Muscle of leg (tissue), 11 donors: ENCODE results near the gene PPP6R2. TPM values are rescaled to one million over a fixed set of nuclear protein-coding genes. Genes with fewer than 3 reads are reported as not detected.
"Not testable (repeated sequence)": the region's sequence is repeated elsewhere in the genome, so short reads cannot be mapped to it uniquely, and the experiment has no call there.

Source experiments
- DNase-seq: peaks from one replicate; pipeline ENCODE4 v3.0.0; 2013
- H3K27ac ChIP-seq: one replicate; pipeline ENCODE4 v1.5.1; 2013; ENCODE audit warnings: mild to moderate bottlenecking, low read length, control low read depth
- H3K27me3 ChIP-seq: one replicate; pipeline ENCODE4 v1.6.1; 2013; ENCODE audit warnings: low read length; ENCODE audit not compliant: control insufficient read depth, insufficient read depth
- H3K36me3 ChIP-seq: one replicate; pipeline ENCODE4 v1.6.1; 2013; ENCODE audit warnings: low read length; ENCODE audit not compliant: control insufficient read depth, insufficient read depth
- H3K4me1 ChIP-seq: one replicate; pipeline ENCODE4 v1.6.1; 2013; ENCODE audit warnings: low read length; ENCODE audit not compliant: control insufficient read depth, insufficient read depth
- H3K4me3 ChIP-seq: one replicate; pipeline ENCODE4 v1.5.1; 2013; ENCODE audit warnings: low read length, control low read depth
- H3K9me3 ChIP-seq: replicated peaks from 2 replicates; pipeline ENCODE4 v1.6.1; 2013; ENCODE audit warnings: low read depth, low read length; ENCODE audit not compliant: control insufficient read depth
- WGBS: methylation state at CpG from one replicate; pipeline ENCODE4 v1.1.5; 2013; ENCODE audit warnings: missing lambda C conversion rate; ENCODE audit not compliant: insufficient coverage; 5-methylcytosine and 5-hydroxymethylcytosine counted together
- polyA plus RNA-seq, 8 donors: library from polyadenylated mRNA; unstranded; fragments of 120-200 nt; gene quantifications; one replicate each; pipeline versions ENCODE4 v1.2.1 to v1.2.3, GENCODE V29; 2013; ENCODE audit warnings: inconsistent platforms in 1 of 8, low replicate concordance in 1 of 8; ENCODE audit not compliant: insufficient read length in 8 of 8, insufficient read depth in 1 of 8
- total RNA-seq: library from RNA; stranded (reverse); fragments of 120-200 nt; gene quantifications from one replicate; pipeline ENCODE4 v1.2.4, GENCODE V29; 2013

Gene PPP6R2
- total and polyA plus RNA-seq, 9 donors, result 29.8 to 41.5 (median 36.4) TPM

DNA sequence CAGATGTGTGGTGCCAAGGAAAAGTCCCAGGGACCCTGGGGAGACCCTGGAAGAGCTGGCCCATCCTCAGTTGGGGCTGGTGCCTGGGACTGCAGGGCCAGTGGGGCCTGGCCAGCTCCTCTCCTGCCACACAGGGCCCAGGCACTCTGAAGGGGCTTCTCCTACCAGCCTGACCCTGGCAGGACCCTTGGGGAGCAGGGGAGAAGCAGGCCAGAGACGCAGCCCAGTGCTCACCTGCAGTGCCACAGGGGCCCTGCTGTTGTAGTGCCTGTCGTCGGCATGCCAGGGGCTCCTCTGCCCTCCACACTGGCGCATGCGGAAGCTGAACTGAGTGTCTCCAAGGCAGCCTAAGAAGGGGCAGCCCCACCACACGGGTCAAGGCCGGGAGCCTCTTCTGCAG is 25.5 kb upstream of the PPP6R2 start:
- Histone ChIP-seq H3K27me3 (no peaks in the 10 kb centered on the region), H3K27ac (no peak overlapping the region), H3K9me3 (no peaks in the 10 kb centered on the region), H3K36me3 (no peaks in the 10 kb centered on the region), H3K4me3 (no peak overlapping the region), H3K4me1 (no peaks in the 10 kb centered on the region)
- WGBS, result 87% methylated on average over 7 of the region's 7 CpGs
- no peak for DNase-seq

DNA sequence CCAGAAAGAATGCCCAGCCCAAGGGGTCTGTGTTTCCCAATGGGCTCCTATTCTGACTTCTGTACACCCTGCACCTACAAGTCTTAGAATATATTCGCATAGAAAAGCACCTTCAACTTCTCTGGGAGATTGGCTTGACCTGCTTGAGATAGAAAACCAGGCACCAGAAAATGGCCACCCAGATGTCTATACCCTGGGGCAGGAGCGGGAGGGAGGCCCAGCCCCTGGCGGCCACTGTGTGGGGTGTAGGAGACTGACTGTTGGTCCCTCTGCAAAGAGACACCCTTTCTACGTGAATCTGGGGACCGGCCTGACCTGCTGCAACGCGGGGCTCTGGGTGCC is 24.8 kb upstream of the PPP6R2 start:
- no peaks in the 10 kb centered on the region for H3K36me3 ChIP-seq
- no peaks in the 10 kb centered on the region for H3K27me3 ChIP-seq
- H3K4me1 ChIP-seq, result no peaks in the 10 kb centered on the region
- no peaks in the 10 kb centered on the region for H3K9me3 ChIP-seq
- H3K4me3 ChIP-seq, result no peak overlapping the region
- 75% methylated on average over 5 of the region's 7 CpGs for WGBS
- no peak for DNase-seq
- no peak overlapping the region for H3K27ac ChIP-seq

DNA sequence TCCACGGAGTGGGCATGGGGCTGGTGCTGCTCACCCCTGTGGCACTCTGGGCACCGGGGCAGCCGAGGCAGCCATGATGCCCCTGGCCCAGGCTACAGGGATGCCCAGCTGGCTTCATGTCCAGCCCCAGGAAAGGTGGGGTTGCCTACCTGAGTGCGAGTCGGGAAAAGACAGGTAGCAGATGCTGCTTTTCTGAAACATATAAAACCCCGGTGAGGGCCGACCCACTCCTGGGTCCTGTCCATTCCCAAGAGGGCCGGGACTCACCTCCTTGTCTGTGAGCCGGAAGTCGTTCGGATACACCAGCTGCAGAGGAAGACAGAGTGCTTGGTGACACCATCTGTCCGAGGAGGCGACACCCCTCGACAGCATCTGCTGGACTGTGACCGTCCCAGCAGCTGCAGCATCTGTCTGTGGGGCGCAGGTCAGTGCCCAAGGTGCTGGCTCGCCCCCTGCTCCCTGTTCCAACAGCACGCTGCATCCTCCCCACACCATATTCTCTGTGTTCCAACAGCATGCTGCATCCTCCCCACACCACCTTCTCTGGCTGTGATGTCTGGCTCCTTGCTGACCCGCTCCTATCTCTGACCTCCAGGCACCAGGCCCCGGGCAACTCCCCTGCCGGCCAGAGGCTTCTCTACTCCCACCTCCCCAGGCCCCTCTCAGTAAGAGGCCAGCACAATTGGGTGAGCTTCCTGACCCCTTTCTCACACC is 24.3 kb upstream of the PPP6R2 start:
- H3K36me3 ChIP-seq, result no peaks in the 10 kb centered on the region
- 72% methylated on average over 19 of the region's 21 CpGs for WGBS
- H3K9me3 ChIP-seq, result no peaks in the 10 kb centered on the region
- no peak overlapping the region for H3K4me3 ChIP-seq
- H3K4me1 ChIP-seq, result no peaks in the 10 kb centered on the region
- H3K27me3 ChIP-seq, result no peaks in the 10 kb centered on the region
- no peak for DNase-seq
- no peak overlapping the region for H3K27ac ChIP-seq

DNA sequence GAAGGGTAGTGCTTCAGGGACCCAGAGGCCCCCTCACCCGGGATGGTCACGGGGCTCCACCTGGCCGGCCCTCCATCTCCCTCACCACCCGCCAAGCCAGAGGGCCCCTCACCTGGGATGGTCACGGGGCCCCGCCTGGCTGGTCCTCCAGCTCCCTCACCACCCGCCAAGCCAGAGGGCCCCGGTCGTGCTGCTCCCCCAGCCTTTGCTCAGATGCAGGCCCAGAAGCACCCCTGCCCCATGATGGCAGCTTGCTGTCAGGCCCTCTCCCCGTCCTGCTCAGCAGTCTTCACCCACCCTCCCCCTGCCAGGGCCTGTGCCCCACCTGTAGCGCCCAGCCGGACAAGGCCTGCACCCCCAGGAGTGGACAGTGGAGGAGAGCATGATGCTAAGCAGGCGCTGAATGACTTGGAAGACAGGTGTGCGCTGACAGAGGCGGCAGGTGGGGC is 23.6 kb upstream of the PPP6R2 start:
- H3K27ac ChIP-seq, result no peak overlapping the region
- no peaks in the 10 kb centered on the region for H3K27me3 ChIP-seq
- H3K4me1 ChIP-seq, result no peaks in the 10 kb centered on the region
- H3K36me3 ChIP-seq, result no peaks in the 10 kb centered on the region
- no peaks in the 10 kb centered on the region for H3K9me3 ChIP-seq
- H3K4me3 ChIP-seq, result no peak overlapping the region
- WGBS, result 83% methylated on average over 12 of the region's 15 CpGs
- DNase-seq, result no peak

DNA sequence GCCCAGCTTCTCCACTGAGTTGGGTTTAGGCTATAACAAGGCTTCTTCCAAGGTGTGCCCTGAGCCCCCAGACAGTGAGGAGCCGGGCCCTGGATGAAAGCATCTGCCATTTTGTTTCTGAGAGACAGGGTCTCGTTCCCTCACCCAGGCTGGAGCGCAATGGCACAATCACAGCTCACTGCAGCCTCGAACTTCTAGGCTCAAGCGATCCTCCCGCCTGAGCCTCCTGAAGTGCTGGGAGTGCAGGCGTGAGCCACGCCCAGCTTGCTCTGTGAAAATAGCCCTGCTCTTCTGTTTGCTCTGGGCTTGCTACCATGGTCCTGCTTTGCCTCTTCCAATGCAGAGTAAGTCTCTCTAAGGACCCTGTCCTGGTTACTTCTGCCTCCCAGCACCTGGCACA is 23.0 kb upstream of the PPP6R2 start:
- Histone ChIP-seq H3K27ac (no peak overlapping the region), H3K9me3 (no peaks in the 10 kb centered on the region), H3K4me3 (no peak overlapping the region), H3K4me1 (no peaks in the 10 kb centered on the region), H3K27me3 (no peaks in the 10 kb centered on the region), H3K36me3 (no peaks in the 10 kb centered on the region)
- DNase-seq, result no peak
- 89% methylated on average over 8 of the region's 8 CpGs for WGBS

DNA sequence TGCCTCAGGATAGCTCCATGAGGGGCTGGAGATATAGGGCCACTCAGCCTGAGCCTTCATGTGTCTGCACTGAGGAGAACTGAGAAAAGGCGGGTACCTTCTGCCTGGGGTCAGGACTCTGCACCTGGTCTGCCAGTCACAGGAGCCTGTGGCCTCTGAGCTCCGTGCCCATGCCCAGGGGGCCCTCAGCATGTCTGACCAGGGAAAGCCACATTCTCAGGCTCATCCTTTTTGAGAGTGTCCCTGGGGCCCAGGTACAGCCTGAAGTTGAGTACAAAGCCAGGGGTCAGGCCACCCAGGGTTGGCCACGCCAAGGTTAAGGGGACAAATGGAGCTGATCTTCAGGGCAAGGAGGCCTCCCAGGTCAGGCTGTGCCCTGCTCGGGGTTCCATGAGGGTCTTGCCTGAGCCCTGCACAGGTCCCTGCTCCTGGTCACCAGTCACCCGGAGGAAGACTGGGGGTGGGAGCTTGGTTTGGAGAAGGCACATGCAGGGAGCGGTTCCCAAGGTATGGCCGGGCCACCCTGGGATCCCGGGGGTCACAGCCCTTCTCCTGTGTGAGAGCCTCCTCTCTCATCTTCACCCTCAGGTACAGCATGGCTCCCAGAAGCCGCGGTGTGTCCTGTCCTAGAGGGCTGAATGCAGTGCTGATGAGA is 22.3 kb upstream of the PPP6R2 start:
- H3K4me3 ChIP-seq, result no peak overlapping the region
- H3K27me3 ChIP-seq, result no peaks in the 10 kb centered on the region
- no peak for DNase-seq
- H3K4me1 ChIP-seq, result peaks cover 2% of the 10 kb centered on the region
- no peaks in the 10 kb centered on the region for H3K36me3 ChIP-seq
- WGBS, result 79% methylated on average over 7 of the region's 10 CpGs
- H3K27ac ChIP-seq, result no peak overlapping the region
- H3K9me3 ChIP-seq, result no peaks in the 10 kb centered on the region

DNA sequence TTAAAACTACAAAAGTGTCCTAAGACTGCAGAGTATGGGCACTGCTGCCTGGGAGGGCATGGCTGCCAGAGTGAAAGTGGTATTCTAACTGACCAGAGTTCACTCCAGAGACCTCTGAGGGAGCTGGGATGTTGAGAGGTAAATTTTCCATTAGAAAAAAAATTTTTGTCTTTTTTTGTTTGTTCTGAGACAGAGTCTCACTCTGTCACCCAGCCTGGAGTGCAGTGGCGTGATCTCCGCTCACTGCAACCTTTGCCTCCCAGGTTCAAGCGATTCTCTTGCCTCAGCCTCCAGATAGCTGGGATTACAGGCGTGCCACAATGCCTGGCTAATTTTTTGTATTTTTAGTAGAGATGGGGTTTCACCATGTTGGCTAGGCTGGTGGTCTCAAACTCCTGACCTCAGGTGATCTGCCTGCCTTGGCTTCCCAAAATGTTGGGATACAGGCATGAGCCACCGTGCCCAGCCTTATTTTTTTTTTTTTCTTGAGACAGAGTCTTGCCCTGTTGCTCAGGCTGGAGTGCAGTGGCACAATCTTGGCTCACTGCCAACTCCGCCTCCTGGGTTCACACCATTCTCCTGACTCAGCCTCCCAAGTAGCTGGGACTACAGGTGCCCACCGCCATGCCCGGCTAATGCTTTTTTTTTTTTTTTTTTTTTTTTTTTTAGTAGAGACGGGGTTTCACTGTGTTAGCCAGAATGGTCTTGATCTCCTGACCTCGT is 20.6 kb upstream of the PPP6R2 start:
- H3K36me3 ChIP-seq, H3K27ac ChIP-seq, H3K9me3 ChIP-seq, H3K4me3 ChIP-seq, H3K27me3 ChIP-seq, DNase-seq: not testable (repeated sequence)
- H3K4me1 ChIP-seq, result peaks cover 11% of the 10 kb centered on the region
- 81% methylated on average over 5 of the region's 10 CpGs for WGBS

DNA sequence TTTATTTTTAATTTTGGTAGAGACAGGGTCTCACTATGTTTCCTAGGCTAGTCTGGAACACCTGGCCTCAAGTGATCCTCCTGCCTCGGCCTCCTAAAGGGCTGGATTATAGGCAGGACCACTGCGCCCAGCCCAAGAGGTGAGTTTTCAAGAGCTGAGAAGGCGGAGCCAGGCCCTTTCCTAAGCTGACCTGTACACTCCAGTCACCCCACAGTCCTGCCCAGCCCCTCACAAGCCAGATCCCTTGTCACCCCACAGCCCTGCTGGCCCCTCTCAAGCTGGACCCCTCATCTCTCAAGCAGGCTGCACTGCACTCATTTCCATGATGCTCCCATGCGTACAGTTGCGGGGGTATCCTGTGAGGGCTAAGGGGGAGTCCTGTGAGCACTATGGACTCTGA is 19.2 kb upstream of the PPP6R2 start:
- no peak for DNase-seq
- 93% methylated on average over 3 of the region's 5 CpGs for WGBS
- peaks cover 15% of the 10 kb centered on the region for H3K4me1 ChIP-seq
- H3K9me3 ChIP-seq, result no peaks in the 10 kb centered on the region
- H3K4me3 ChIP-seq, result no peak overlapping the region
- no peaks in the 10 kb centered on the region for H3K36me3 ChIP-seq
- no peaks in the 10 kb centered on the region for H3K27me3 ChIP-seq
- H3K27ac ChIP-seq, result no peak overlapping the region

DNA sequence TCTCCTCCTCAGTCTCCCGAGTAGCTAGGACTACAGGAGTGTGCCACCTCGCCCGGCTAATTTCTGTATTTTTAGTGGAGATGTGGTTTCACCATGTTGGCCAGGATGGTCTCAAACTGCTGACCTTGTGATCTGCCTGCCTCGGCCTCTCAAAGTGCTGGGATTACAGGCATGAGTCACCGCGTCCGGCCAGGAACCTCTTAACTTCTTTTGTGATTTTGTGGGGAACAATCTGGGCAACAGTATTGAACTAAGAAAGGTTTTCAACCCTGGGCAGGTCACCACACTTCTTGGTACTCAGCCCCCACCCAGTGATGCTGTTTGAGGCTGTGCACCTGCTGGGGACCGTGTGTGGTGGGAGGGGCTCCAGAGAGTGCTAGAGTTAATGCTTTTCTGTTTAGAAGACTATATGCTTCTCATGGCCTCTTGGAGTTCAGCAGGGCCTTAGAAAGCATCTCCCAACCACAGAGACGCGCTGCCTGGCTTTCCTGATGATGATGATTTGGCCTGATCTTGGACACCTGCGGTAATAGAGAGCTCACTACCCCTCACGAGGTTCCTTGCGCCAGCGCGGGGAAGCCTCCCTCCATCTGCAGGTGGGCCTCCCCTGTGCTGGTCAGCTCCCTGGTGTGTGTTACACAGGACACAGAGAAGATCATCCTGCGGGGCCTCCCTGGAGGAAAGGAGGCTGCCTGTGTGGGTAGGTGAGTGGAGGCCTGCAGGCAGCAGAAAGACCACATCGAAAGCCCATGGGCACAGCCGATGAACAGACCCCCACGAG is 17.5 kb upstream of the PPP6R2 start:
- no peaks in the 10 kb centered on the region for H3K27me3 ChIP-seq
- H3K4me1 ChIP-seq, result peaks cover 15% of the 10 kb centered on the region
- H3K9me3 ChIP-seq, result no peaks in the 10 kb centered on the region
- no peak for DNase-seq
- H3K36me3 ChIP-seq, result no peaks in the 10 kb centered on the region
- H3K4me3 ChIP-seq, result no peak overlapping the region
- H3K27ac ChIP-seq, result no peak overlapping the region
- 84% methylated on average over 8 of the region's 19 CpGs for WGBS
